ENCODE data around the gene PHLDA3. TPM values are rescaled to one million over a fixed set of nuclear protein-coding genes. Genes with fewer than 3 reads are reported as not detected.
"Not testable (repeated sequence)": the region's sequence is repeated elsewhere in the genome, so short reads cannot be mapped to it uniquely, and the experiment has no call there.

PHLDA3 gene
- polyA plus RNA-seq, 1 donor: 9.6 TPM

GRCh38 chr1:201488830-201489589 lies 20.0 kb upstream of the PHLDA3 start:
- DNase-seq: no peak

DNA sequence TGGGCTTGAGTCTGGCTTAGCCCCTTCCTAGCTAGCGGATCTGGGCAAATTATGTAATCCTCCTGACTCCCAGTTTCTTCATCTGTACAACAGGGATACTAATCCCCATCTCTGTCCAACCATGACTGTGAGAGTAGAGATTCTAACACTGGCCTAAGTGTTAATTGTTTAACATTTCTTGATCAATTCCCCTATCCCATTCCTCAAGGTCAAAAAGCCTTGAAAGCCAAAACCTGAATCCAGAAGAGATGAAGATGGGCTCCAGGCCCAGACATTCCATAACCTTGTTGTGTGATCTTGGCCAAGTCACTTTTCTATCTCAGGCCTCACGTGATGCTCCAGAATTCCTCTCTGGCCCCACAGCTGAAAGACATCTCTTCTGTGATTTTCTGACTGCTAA lies 18.8 kb upstream of the PHLDA3 start:
- DNase-seq: no peak

- no peak for DNase-seq
Observed at GRCh38 chr1:201486187-201486586, 17.2 kb upstream of the PHLDA3 start.

GRCh38 chr1:201485184-201485774 lies 16.3 kb upstream of the PHLDA3 start:
- no peak for DNase-seq

GRCh38 chr1:201483373-201483949 lies 14.5 kb upstream of the PHLDA3 start:
- no peak for DNase-seq

GRCh38 chr1:201482755-201483154 lies 13.8 kb upstream of the PHLDA3 start:
- DNase-seq: no peak

DNA sequence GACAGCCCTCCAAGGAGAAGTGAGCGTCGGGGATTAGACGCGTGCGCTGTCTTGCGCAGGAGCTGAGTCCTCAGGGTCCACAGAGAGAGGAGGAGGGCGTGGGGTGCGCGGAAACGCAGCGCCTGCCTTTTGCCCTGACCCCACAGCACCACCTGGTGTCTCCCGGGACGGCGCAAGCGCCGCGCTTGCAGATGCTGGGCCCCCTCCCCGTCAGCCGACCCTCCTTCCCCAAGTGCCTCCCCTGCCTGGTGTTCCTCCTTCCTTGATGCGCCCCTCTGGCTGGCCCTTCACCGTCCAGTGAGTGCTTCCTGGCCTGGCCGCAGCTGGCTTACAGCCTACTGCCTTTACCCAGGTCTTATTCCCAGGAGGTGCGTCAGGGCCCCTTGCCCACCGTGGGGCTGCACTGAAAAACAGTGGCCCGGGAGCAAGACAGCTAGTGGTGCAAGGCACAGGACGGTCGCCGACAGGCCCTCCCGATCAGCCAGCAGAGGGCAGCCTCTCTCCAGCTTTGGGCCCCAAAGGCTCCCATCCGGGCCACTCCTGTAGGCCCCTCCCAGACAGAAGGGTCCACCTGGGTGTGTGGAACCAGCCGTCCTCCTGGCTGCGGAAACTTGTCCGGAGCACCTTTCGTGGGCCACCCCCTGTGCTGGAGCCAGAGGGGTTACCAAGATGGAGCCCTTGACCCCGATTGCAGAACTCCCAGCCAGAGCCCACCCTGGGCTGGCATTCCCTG lies 12.9 kb upstream of the PHLDA3 start:
- DNase-seq: no peak

- no peak for DNase-seq
Observed at GRCh38 chr1:201481004-201481380, 12.0 kb upstream of the PHLDA3 start.

- DNase-seq: no peak
Observed at GRCh38 chr1:201480231-201481003, 11.4 kb upstream of the PHLDA3 start.

GRCh38 chr1:201479201-201479730 lies 10.3 kb upstream of the PHLDA3 start:
- no peak for DNase-seq

GRCh38 chr1:201478666-201479065 lies 9.7 kb upstream of the PHLDA3 start:
- DNase-seq: not testable (repeated sequence)

DNA sequence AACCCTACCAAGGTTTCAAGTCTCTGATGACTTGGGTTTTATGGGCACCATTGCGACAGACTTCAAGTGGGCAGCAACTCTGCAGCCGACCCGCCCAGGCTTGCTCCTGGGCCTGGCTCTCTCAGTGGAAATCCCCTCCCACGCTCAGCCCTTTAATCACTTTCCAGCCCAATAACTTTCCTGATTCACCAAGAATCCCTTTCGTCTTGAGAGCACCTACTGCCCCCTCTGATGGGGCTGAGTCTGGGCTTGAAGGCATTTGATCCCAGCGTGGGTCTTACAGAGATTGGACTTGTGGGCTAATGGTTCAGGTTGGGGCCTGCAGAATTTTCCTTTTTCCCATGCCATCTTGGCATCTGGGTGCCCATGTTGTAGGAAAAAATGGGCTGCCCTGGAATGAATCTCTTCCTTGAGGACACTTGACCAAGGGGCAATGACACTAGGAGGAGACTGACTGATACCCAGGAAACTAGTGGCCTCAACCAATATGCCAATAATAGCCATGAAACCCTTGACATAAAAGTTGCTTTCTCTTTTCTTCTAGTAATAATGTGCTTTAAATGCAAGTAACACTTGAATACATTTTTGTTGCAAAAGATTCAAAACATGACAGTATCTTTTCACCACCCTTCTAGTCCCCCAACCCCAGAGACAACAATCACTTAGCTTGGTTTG lies 7.8 kb upstream of the PHLDA3 start:
- DNase-seq: no peak

- DNase-seq: no peak
Observed at GRCh38 chr1:201475915-201476669, 7.1 kb upstream of the PHLDA3 start.

GRCh38 chr1:201475130-201475529 lies 6.1 kb upstream of the PHLDA3 start:
- no peak for DNase-seq

GRCh38 chr1:201473296-201473695 lies 4.3 kb upstream of the PHLDA3 start:
- no peak for DNase-seq

DNA sequence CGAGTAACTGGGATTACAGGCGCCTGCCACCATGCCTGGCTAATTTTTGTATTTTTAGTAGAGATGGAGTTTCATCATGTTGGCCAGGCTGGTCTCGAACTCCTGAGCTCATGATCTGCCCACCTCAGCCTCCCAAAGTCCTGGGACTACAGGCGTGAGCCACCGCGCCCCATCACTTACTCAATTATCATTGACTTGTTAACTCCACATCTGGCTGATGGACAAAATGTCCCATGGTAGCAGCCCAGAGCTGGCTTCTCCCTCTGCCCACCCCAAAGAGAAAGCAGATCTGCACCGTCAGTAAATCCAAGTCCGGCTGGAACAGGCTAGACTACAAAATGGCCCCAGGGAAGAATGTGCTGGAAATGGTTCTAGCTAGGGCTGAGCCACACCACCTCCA lies 3.3 kb upstream of the PHLDA3 start:
- DNase-seq: not testable (repeated sequence)

DNA sequence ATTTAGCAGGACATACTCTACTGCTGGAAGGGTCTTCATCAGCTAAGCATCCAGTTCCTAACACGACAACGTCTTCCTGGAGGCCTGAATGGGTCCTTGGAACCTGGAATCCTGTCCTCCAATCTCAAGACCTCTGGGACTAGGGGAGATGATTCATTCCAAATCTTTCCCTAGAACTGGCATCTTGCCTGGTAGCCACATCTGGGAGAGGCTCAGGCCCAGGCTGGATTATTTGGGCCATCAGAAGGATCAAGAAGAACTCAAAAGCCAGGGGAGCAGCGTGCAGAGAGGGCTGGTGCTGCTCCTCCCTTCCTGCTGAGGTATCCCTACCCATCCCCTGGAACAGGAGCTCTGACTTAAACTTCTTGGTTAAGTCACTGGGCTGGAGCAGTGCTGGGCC lies 2.8 kb upstream of the PHLDA3 start:
- DNase-seq: no peak

DNA sequence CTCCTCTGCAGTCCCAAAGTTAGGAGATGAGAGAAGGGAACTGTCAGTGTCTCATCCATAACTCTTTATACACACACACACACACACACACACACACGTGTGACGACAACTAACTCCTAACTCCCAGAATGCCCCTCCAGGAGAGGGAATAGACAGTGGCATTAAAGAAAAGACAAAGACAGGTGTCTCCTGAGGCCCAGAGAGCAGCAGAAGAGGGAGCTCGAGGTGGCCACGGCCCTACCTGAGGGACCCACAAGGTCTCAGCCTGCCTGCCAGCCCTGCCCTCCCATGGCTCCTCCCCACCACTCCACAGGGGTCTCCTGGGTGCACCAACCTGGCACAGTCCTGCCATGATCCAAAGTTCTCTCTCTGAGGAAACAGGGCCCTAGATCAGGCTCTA lies 1.6 kb upstream of the PHLDA3 start:
- DNase-seq: no peak

DNA sequence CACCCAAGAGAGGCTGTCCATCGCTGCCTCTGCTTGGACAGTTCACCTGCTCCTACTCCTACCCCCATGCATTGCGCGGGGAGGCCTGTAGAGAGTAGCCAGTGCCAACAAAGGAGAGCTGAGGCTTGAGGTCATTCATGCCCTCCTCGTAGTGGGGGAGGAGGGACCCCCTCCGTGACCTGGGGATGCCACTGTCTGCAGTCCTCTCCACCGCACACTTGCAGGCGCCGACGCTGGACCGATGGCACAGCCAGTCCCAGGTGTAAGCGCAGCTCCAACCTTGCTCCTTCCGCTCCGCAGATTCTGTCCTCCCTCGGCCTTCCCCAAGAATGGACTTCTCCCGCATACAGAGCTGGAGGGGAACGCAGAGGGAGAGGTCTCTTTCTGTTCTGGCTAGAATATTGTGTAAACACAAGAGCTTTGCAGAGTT lies 672 bp upstream of the PHLDA3 start:
- no peak for DNase-seq

DNA sequence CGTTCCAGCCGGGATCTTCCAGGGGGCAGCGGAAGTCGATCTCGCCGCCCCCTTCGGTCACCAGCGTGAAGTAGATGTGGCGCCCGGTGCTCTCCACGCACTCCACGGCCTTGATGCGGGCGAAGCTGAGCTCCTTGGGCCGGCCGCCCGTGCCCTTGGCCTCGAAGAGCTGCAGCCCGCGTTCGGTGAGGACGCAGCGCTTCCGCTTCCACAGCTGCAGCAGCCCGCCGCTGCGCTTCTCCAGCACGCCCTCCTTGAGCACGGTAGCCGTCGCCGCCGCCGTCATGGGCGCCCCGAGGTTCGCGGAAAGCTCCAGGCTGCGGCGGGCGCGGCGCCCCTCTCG lies 516 bp downstream of the PHLDA3 start:
- DNase-seq: no peak

- no peak for DNase-seq
Observed at GRCh38 chr1:201466492-201466891, 2.5 kb downstream of the PHLDA3 start.

Measured in left kidney (tissue), 2 donors.